HEK293 (cell line): ENCODE data around the gene NFATC1.

Source experiments
- CTCF ChIA-PET: fragments of 350-600 bp; formaldehyde crosslinking; extraction: SDS; loops from one replicate; lab custom pipeline; 2021; ENCODE audit warnings: antibody characterized with exemption; lab: Yijun Ruan, JAX
- POLR2A ChIA-PET: fragments of 300-600 bp; formaldehyde crosslinking; extraction: SDS; loops from one replicate; lab custom pipeline; 2020; ENCODE audit warnings: antibody characterized with exemption, inconsistent platforms; lab: Yijun Ruan, JAX
- H3K27ac ChIP-seq: fragments of 200-500 bp; sonication (Bioruptor generic); 2 replicates; pipeline ENCODE4 v1.5.1; 2014; ENCODE audit warnings: low read depth, low read length, control low read depth, inconsistent platforms; ENCODE audit errors: extremely low read depth
- H3K36me3 ChIP-seq, 2 experiments: fragments of 200-500 bp in 1 of 2; sonication (Bioruptor generic) in 1 of 2; 1 replicate in 1 of 2; 2 replicates in 1 of 2; pipeline ENCODE4 v1.5.1; 2014 to 2017; ENCODE audit warnings: inconsistent platforms in 2 of 2, low read length in 2 of 2; ENCODE audit not compliant: control insufficient read depth in 2 of 2, insufficient read depth in 1 of 2
- H3K4me1 ChIP-seq: fragments of 200-500 bp; sonication (Bioruptor generic); 2 replicates; pipeline ENCODE4 v1.5.1; 2014; ENCODE audit warnings: mild to moderate bottlenecking, low read length, inconsistent platforms; ENCODE audit not compliant: control insufficient read depth, insufficient read depth
- H3K4me3 ChIP-seq: 2 replicates; pipeline ENCODE4 v1.5.1; 2011; ENCODE audit warnings: low read depth, mild to moderate bottlenecking, control low read depth, low read length, moderate library complexity
- H3K9me3 ChIP-seq: fragments of 200-500 bp; sonication (Bioruptor generic); 2 replicates; pipeline ENCODE4 v1.5.1; 2014; ENCODE audit warnings: low read depth, low read length, inconsistent platforms; ENCODE audit not compliant: control insufficient read depth, insufficient read depth
- KLF7 ChIP-seq: fragments of 450-650 bp; formaldehyde crosslinking; IDR thresholded peaks from 2 replicates; pipeline ENCODE4 v1.5.1; 2016; ENCODE audit warnings: missing biosample characterization, missing genetic modification characterization, borderline replicate concordance
- KLF9 ChIP-seq: fragments of 450-650 bp; formaldehyde crosslinking; IDR thresholded peaks from 2 replicates; pipeline ENCODE4 v1.5.1; 2016; ENCODE audit warnings: missing biosample characterization, missing genetic modification characterization, low read depth
- OSR2 ChIP-seq: fragments of 450-650 bp; formaldehyde crosslinking; IDR thresholded peaks from 2 replicates; pipeline ENCODE4 v1.5.1; 2016; ENCODE audit warnings: missing biosample characterization, missing genetic modification characterization
- SALL2 ChIP-seq: fragments of 450-650 bp; formaldehyde crosslinking; IDR thresholded peaks from 2 replicates; pipeline ENCODE4 v1.5.0; 2017; ENCODE audit warnings: missing biosample characterization, mild to moderate bottlenecking, missing genetic modification characterization, borderline replicate concordance
- SP7 ChIP-seq: fragments of 450-650 bp; formaldehyde crosslinking; IDR thresholded peaks from 2 replicates; pipeline ENCODE4 v1.5.1; 2016; ENCODE audit warnings: missing biosample characterization, missing genetic modification characterization
- ZBTB20 ChIP-seq: fragments of 450-650 bp; formaldehyde crosslinking; IDR thresholded peaks from 2 replicates; pipeline ENCODE4 v1.5.1; 2016; ENCODE audit warnings: missing biosample characterization, missing genetic modification characterization
- ZBTB21 ChIP-seq: fragments of 450-650 bp; formaldehyde crosslinking; IDR thresholded peaks from 2 replicates; pipeline ENCODE4 v1.5.1; 2017; ENCODE audit warnings: missing biosample characterization, missing genetic modification characterization
- ZBTB7A ChIP-seq: fragments of 450-650 bp; formaldehyde crosslinking; IDR thresholded peaks from 2 replicates; pipeline ENCODE4 v1.5.1; 2016; ENCODE audit warnings: low read depth, missing biosample characterization, missing genetic modification characterization
- ZNF621 ChIP-seq: fragments of 450-650 bp; formaldehyde crosslinking; IDR thresholded peaks from 2 replicates; pipeline ENCODE4 v1.5.1; 2017; ENCODE audit warnings: missing biosample characterization, missing genetic modification characterization
- ZNF792 ChIP-seq: fragments of 450-650 bp; formaldehyde crosslinking; IDR thresholded peaks from 2 replicates; pipeline ENCODE4 v1.5.1; 2016; ENCODE audit warnings: missing biosample characterization, missing genetic modification characterization
- ZSCAN5A ChIP-seq: fragments of 450-650 bp; formaldehyde crosslinking; IDR thresholded peaks from 2 replicates; pipeline ENCODE4 v1.5.1; 2016; ENCODE audit warnings: missing biosample characterization, missing genetic modification characterization
- TF ChIP-seq, protein P1 (sequence below): fragments of 450-650 bp; formaldehyde crosslinking; IDR thresholded peaks from 2 replicates; pipeline ENCODE4 v1.5.1; 2016; ENCODE audit warnings: missing biosample characterization, missing genetic modification characterization
- TF ChIP-seq, protein P2 (sequence below): fragments of 450-650 bp; formaldehyde crosslinking; IDR thresholded peaks from 2 replicates; pipeline ENCODE4 v1.5.1; 2017; ENCODE audit warnings: missing biosample characterization, missing genetic modification characterization

Gene NFATC1

DNA sequence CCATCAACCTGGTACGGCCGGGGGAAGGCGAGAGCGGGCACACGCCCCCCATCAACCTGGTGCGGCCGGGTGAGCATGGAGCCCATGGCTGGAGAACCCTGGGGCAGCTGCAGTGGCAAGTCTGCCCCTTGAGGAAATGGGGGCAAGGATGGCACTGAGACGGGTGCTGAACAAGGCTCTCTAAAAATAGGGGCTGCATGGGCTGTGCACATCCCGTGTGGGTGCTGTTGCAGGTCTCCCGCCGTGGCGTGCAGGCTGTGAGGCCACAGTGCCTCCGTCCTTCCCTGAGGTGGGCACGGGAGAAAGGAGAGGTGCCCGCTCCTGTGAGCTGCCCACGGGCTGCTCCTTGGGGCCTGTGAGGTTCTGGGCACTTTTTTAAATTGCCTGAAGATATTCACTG lies 99.2 kb downstream of the NFATC1 start:
- no peak overlapping the region for H3K4me3 ChIP-seq
- ChIA-PET CTCF (interaction anchor here (0.7 to 1.3 kb wide), 2 partner anchors 49 to 115 kb away, joined by 3 to 4 read pairs; no protein-coding TSS in a partner anchor), POLR2A (no interaction called here)
- H3K36me3 ChIP-seq: no peaks in the 10 kb centered on the region
- H3K4me1 ChIP-seq: no peaks in the 10 kb centered on the region
- no peak for TF ChIP-seq OSR2 (tag by site-specific recombination)
- TF ChIP-seq SALL2 (tag by site-specific recombination): no peak
- TF ChIP-seq ZSCAN5A: no peak
- TF ChIP-seq, protein P1, sequence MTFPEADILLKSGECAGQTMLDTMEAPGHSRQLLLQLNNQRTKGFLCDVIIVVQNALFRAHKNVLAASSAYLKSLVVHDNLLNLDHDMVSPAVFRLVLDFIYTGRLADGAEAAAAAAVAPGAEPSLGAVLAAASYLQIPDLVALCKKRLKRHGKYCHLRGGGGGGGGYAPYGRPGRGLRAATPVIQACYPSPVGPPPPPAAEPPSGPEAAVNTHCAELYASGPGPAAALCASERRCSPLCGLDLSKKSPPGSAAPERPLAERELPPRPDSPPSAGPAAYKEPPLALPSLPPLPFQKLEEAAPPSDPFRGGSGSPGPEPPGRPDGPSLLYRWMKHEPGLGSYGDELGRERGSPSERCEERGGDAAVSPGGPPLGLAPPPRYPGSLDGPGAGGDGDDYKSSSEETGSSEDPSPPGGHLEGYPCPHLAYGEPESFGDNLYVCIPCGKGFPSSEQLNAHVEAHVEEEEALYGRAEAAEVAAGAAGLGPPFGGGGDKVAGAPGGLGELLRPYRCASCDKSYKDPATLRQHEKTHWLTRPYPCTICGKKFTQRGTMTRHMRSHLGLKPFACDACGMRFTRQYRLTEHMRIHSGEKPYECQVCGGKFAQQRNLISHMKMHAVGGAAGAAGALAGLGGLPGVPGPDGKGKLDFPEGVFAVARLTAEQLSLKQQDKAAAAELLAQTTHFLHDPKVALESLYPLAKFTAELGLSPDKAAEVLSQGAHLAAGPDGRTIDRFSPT (tag by site-specific recombination): peak; percentile 30; the same call in 1 of the 2 replicates
- TF ChIP-seq, all 188 proteins: peak for 1
- Histone ChIP-seq H3K9me3 (no peaks in the 10 kb centered on the region), H3K27ac (no peak overlapping the region)

DNA sequence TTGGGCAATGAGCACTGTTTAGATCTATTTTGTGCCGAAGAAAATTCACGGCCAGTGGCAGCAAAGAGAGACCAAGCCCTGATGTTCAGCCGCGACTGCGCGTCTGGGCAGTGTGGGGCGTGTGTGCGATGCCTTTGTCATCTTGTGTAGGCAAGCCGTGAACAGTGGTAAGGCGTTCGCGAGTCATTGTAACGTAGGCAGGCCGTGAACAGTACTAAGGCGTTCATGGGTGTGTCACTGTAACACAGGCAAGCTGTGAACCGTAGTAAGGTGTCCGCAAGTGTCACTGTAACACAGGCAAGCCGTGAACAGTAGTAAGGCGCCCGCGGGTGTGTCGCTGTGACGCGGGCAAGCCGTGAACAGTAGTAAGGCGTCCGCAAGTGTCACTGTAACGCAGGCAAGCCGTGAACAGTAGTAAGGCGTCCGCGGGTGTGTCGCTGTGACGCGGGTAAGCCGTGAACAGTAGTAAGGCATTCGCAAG lies 99.9 kb downstream of the NFATC1 start:
- Histone ChIP-seq H3K9me3 (no peaks in the 10 kb centered on the region), H3K4me1 (no peaks in the 10 kb centered on the region), H3K36me3 (no peaks in the 10 kb centered on the region), H3K27ac (no peak overlapping the region), H3K4me3 (no peak overlapping the region)
- TF ChIP-seq, protein P2, sequence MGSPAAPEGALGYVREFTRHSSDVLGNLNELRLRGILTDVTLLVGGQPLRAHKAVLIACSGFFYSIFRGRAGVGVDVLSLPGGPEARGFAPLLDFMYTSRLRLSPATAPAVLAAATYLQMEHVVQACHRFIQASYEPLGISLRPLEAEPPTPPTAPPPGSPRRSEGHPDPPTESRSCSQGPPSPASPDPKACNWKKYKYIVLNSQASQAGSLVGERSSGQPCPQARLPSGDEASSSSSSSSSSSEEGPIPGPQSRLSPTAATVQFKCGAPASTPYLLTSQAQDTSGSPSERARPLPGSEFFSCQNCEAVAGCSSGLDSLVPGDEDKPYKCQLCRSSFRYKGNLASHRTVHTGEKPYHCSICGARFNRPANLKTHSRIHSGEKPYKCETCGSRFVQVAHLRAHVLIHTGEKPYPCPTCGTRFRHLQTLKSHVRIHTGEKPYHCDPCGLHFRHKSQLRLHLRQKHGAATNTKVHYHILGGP: no peak
- no peak for TF ChIP-seq ZBTB21 (tag by site-specific recombination)
- TF ChIP-seq ZBTB20 (tag by site-specific recombination): no peak
- TF ChIP-seq ZNF792 (tag by site-specific recombination): no peak
- TF ChIP-seq ZNF621 (tag by site-specific recombination): no peak
- no peak for TF ChIP-seq ZBTB7A (tag by site-specific recombination)
- TF ChIP-seq SP7 (tag by site-specific recombination): no peak
- ChIA-PET CTCF (interaction anchor here (0.7 to 1.3 kb wide), 2 partner anchors 50 to 116 kb away, joined by 3 to 4 read pairs; no protein-coding TSS in a partner anchor), POLR2A (no interaction called here)

GRCh38 chr18:79496237-79496977 lies 100.7 kb downstream of the NFATC1 start:
- Histone ChIP-seq H3K4me3 (no peak overlapping the region), H3K9me3 (no peaks in the 10 kb centered on the region), H3K4me1 (no peaks in the 10 kb centered on the region), H3K36me3 (no peaks in the 10 kb centered on the region), H3K27ac (no peak overlapping the region)
- ChIA-PET POLR2A (no interaction called here), CTCF (interaction anchor here (0.6 to 1.3 kb wide), 2 partner anchors 23 to 117 kb away, joined by 3 read pairs; no protein-coding TSS in a partner anchor)
- TF ChIP-seq KLF9 (tag by site-specific recombination) (no peak), KLF7 (tag by site-specific recombination) (no peak)
